ENCODE measurements around the gene SYCP2.
"Not testable (repeated sequence)": the region's sequence is repeated elsewhere in the genome, so short reads cannot be mapped to it uniquely, and the experiment has no call there.

The SYCP2 gene
- total RNA-seq: 17.4 reads per million, percentile 44 among the genes with 10 or more reads in this experiment

GRCh38 chr20:59933296-59933848, at the start of gene SYCP2:
TSS of gene SYCP2 (minus strand) at chr20:59933637. CDS start at chr20:59922413, 11,224 bp downstream.
- peak; percentile 41 for DNase-seq

GRCh38 chr20:59983076-59983475, 49.6 kb upstream of the SYCP2 start:
- DNase-seq: no peak

DNA sequence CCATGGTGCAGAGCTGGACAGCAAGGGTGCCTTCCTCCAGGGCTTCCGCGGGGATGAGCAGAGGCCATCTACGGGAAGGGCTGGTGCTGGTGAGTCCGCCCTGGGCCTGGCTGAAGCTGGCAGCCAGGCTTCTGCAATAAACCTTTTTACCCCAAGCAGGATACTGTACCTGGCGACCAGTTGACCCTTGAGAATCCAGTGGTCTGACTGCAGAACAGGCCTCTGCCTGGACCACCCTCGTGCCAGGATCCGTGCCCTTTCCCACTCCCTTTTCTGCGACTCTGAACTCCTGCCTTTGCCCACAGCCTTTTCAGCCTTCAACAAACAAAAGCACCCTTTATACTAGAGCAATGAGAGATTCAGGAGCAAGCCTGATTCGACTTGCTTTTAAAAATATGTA, 43.6 kb upstream of the SYCP2 start:
- DNase-seq: no peak

- no peak for DNase-seq
Observed at GRCh38 chr20:59976156-59976782, 42.8 kb upstream of the SYCP2 start.

DNA sequence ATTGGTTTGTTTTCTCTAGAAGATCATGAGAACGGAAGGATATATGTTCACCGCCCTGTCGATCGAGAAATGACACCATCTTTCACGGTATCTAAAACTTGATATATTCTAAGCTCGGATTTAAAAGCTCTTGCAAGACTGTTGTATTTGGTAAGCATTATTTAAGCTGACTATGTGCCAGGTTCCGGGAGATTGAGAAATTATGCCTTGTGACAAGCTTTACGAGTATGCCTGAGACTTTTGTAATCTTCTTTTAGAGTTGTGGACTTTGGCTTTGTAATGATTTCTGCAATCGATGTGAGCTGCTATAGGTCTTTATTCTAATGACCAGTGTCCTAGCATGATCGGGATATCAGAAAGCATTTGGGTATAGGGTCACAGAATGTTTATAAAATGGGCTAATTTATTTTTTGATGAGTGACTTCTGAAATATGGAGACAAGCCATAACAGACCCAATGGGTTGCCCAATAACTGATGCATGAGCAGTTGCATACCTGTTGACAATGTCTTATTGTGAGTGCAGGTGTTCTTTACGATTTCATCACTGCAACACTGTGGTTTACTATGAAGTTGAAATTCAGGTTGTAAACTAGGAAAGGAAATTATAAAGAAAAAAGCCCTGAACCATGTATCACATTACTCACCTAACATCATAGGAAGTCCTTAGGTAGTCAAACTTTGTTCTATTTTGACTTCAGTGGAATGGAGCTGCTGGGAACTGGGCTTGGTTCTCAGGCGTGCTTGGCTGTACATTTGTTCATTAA, 38.8 kb upstream of the SYCP2 start:
- no peak for DNase-seq

- DNase-seq: no peak
Observed at GRCh38 chr20:59971428-59971827, 38.0 kb upstream of the SYCP2 start.

GRCh38 chr20:59966428-59966827, 33.0 kb upstream of the SYCP2 start:
- DNase-seq: no peak

DNA sequence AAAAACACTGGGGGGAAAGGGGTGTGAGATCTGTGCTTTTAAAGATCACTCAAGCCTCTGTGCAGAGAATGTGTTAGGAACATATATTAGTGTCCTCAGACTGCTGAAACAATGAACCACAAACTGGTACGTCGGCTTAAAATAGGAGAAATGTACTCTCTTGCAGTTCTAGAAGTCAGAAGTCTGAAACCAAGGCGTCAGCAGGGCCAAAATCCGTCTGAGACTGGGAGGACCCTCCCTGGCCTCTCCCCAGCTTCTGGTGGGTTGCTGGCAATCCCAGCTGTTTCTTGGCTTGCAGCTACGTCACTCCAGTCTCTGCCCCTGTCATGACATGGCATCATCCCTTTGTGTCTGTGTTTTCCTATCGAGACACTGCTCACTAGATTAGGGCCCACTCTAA, 28.7 kb upstream of the SYCP2 start:
- no peak for DNase-seq

DNA sequence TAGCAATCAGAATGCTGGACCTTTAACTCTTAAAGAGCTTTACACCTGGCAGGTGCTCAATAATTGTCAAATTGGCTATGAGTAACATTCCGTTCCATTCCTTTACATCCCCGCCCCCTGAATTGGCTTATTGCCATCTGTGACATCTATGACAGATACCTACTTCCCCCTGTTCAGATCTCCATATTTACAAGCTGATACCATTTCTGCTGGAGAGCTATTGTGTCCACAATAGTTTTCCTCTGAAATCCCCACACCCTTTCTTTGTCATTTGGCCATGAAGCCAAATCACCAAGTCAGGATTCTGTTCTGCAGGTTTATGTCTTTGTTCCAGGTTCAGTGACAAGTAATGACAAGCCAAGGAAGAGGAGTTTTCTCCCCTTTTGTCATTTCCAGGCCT, 28.0 kb upstream of the SYCP2 start:
- no peak for DNase-seq

- DNase-seq: no peak
Observed at GRCh38 chr20:59958626-59959025, 25.2 kb upstream of the SYCP2 start.

DNA sequence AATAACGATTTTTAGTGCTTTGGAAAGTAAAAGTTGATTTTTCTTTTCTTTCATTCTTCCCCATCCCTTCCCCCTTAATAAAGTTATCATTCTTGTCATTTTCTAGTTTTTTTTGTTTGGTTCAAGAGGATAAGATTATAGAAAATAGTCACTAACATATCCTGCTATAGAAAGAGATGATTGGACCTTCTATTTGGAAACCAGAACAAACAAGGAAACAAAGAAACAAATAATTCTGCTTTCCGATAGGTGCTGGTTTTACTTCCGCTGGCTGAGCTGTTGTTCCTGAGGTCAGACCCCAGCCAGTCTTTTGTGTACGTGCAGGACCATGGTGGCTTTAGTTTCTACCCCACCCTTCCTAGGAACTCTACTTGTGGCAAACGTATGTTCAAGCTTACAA, 24.7 kb upstream of the SYCP2 start, which contains the start of gene CDH26:
CDH26 (plus strand) TSS at position 301 of the 400 bp plus-strand sequence. CDS start 304 bp downstream, outside the sequence.
- DNase-seq: no peak

DNA sequence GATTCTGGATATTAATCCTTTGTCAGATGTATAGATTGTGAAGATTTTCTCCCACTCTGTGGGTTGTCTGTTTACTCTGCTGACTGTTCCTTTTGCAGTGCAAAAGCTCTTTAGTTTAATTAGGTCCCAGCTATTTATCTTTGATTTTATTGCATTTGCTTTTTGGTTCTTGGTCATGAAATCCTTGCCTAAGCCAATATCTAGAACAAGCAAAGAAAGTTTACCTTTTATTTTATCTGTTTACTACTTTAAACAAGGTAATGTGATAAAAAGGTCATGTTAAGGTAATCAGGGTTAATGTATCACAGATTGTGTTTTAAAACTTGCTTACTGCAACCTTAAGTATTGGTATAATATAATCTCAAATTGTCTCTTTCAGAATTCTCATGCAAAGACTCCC, 24.1 kb upstream of the SYCP2 start:
- not testable (repeated sequence) for DNase-seq

DNA sequence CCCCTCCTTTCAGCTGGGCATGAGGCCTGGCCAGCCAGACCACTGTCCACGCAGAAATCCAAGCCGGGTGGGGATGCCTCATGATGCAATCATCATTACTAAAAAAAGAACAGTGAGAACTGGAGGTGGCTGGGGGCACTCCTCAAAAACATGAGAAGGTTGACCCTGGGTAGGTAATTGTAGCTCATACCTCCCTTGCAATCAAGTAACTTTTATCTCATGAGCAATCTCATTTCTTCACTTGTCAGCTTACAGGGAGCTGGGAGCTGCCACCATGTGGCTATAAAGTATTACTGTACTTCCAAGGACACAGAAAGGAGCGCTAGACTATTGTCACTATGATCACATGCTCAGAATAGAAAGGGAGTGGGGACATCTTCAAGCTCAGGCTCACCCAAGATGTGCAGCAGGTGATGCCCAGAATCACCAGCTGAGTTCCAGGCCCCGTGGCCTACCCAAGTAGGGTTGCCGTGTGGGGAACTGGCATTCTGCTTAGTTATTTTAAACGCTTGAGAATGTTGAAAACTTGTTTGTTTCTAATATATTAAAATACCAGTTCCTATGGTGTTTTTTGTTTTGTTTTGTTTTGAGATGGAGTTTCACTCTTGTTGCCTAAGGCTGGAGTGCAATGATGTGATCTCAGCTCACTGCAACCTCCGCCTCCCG, 21.8 kb upstream of the SYCP2 start:
- DNase-seq: no peak

DNA sequence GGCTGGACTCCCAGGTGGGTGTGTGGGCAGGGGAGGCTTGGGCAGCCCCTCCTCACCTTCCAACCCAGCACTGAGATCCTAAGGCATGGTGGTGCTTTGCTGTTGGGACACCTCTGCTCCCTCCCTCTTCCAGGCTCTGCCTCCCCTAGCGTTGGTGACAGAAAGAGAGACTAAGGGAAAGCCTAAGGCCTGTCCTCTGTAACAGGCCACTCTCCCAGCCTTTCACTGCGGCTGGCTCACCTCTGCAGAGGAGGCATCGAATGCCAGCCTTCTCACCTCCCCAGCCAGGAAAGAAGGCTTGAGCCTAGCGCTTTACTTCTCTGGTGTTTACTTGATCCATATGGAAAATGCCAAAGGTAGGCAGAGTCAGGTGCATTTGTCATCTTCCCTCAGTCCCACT, 21.3 kb upstream of the SYCP2 start:
- DNase-seq: no peak

DNA sequence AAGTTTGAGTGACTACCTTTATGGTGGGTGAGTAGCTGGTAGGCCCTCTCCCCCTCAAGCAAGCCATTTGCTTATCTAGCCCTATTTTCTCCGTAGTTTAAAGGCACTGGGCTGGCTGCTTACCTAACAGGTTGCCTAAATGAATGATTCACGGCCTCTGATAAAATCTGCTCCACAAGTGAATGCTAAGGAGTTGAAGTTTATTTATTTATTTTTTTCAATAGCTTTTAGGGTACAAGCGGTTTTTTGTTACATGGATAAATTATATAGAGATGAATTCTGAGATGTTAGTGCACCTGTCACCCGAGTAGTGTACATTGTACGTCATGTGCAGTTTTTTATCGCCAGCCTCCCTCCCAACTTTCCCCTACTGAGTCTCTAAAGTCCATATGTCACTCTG, 16.5 kb upstream of the SYCP2 start:
- DNase-seq: no peak

DNA sequence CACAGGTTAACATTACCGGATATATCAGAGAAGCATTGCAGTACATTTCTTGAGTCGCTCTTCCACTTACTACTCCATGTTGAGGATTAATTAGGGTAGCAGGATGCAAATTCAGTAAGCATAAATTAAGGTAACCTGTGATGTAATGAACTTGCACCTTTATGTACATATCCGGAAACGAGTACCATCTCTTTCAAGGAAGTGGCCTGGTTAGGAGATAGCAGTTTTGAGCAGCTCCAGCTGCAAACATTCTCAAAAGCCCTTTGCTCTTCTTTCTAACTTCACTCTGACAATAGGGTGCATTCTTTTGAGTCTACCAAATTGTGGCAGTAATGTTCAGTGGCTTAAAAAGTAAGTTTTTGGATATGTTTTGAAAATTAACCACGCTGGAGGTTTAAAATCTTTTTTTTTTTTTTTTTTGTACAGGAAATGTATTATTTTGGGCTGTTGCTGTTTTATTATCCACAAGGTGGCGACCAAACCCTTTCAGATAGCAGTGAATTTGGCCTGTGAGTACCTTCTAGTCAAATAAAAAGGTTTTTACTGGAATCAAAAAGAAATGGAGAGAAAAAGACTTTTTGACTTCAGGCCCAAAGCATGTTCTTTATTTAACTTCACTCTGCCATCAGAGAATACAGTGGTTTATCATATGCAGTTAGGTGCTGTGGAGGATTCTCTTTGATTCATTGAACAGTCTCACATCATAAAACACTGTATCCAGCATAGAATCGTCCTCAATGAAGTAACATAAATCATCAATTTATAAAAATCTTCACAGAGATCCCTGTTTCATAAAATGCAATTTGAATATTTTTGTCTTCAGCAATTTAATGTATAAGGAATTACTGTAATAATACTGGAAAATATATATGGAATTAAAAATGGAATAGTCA, 15.6 kb upstream of the SYCP2 start:
- DNase-seq: peak; percentile 30

GRCh38 chr20:59948212-59948611, 14.8 kb upstream of the SYCP2 start:
- DNase-seq: no peak

GRCh38 chr20:59947376-59947775, 13.9 kb upstream of the SYCP2 start:
- no peak for DNase-seq

DNA sequence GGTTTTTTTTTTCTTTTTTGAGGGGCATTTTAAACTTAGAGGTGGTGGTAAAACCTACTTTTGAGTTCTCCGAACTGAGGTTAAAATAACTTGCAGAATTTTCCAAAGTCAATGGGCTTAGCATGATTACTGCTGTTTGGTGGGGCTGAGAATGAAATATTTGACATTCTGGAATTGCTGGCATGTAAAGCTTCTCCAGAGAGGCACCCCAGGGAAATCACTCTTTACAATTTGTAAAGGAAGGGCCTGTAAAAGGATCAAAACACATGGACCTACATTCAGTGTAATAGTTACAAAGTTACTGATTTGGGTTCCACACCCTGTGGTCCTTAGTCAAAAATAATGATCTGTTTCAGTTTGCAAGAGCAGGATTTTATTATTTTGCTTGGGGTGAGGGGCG, 12.3 kb upstream of the SYCP2 start:
- DNase-seq: no peak

DNA sequence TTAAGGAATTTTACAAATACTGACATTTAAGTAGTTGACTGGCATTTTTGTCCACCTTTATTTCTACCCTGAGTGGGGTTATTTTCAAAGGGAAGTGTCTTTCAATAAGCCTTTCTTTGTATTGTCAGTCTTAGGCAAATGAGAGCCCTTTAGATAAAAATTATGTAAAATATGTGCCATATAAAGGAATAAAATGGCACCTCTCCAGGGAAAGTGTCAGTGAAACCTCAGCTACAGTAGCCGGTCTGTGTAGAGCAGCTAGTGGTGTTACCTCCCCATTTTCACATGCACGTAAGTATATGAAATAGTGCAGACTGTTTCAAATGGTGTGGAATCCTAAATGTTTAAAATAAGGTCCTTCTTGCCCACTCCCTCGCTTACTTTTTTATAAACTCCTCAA, 11.7 kb upstream of the SYCP2 start:
- DNase-seq: no peak

GRCh38 chr20:59944726-59945125, 11.3 kb upstream of the SYCP2 start:
- no peak for DNase-seq

DNA sequence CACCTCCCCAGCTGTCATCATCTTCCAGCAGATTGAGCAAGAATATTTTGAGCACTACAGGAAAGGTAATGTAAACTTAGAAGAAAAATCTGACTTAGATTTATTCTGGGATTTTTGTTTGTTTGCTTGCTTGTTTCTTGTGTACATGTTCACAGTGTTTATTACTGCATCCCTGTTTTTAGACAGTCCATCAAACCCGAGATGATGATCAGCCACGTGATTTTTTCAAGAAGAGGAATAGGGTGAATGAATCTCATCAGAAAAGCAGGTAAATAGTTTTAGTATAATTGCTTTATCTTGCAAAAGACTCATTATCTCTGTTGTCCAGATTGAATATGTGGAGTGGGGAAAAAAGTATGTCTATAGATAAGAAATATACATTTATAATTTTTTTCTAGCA, 8.8 kb upstream of the SYCP2 start:
- DNase-seq: no peak

DNA sequence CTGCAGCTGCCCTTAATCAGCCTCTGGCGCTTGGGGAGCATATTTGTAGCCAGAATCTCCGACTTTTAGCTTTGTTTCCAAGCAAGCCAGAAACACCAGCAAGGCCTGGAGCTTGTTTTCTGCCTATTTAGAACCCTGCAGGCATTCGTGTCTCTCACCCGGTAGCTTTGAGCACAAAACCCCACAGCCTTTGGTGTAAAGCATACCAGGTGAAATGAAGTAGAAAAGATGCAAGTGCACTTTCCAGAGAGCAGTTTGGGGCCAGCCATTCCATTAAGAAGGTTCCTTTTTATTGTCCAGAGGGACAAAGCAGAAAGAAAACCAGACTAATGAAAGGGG, 7.5 kb upstream of the SYCP2 start:
- DNase-seq: no peak
